NCI-H345 treated with DMSO at 0.1 percent for 48 hours (cell line): ENCODE data around the gene TMEM125.

Experiments used
- DNase-seq: peaks from one replicate; lab custom pipeline; 2025; ENCODE audit not compliant: unreplicated experiment; lab: John Stamatoyannopoulos, UW

TMEM125 gene

DNA sequence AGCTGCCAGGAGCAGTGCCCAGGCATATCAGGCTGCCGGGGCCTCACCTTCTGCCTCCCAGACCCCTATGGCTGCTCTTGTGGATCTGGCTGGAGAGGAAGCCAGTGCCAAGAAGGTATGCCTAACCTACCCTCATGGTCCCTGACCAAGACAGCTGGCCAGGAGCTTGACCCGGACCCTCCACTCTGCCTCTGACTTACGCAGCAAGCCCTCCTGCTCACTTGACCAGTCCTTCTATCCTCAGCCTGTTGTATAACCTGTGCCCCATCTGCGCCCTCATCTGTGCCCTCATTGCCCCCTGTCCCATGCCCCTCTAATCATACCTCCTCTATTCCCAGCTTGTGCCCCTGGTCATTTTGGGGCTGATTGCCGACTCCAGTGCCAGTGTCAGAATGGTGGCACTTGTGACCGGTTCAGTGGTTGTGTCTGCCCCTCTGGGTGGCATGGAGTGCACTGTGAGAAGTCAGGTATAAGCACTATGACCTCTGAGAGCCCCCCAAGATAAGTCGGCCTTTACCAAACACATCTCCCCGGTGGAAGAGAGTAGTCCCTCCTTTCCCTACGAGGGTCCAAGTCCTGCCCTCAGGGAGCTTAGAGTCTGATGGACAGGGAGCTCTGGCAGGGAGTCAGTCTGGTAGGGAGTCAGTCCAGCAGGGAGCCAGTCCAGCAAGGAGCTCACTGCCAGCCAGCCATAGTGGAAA lies 37.8 kb downstream of the TMEM125 start:
- no peak for DNase-seq

DNA sequence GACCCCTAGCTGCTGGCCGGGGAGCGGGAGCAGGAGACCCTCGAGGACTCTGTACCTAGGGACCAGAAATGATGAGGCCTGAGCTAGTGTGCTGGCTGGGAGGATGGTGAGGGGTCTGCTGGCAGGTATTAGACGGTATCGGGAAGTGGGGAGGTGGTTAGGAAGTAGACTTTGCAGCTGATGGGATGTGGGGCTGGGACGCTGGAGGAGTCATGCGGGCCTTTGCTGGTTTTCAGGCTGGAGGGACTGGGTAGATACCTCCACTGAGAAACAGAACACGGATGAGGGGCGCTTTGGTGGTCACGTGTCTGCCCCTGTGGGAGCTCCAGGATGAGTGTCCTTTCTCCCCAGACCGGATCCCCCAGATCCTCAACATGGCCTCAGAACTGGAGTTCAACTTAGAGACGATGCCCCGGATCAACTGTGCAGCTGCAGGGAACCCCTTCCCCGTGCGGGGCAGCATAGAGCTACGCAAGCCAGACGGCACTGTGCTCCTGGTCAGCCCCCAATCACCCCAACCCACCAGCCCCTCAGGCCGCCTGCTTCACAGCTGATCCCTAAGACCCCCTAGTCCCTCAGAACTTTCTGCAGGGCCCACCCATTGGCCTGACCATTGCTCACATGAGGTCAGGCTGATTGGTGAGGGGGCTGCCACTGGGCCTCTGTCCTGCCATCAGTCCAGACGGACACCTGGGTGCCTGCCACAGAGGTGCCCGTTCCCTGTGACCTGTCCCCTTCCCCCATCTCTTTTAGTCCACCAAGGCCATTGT lies 39.0 kb downstream of the TMEM125 start:
- DNase-seq = no peak

DNA sequence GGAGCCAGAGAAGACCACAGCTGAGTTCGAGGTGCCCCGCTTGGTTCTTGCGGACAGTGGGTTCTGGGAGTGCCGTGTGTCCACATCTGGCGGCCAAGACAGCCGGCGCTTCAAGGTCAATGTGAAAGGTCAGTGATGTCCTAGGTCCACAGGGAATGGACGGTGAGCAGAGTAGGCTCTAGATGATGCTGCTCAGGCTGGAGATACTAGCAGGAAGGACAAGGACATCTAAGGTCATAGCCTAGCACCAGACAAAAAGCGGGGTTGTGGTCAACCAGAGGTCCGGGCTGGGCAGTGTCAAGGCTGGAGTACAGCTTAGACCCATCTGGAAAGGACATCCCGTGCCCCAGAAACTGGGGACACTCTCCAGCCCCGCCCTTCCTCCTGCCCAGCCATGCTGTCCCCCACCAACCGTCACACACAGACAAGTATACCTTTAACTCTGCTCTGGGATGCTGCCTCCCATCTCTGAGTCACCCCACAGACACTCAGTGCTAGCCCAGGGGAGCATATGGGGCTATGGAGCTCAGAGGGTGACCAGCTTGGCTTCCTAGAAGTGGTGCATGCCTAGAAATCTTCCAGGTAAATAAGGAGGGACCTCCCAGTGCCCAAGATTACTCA lies 39.7 kb downstream of the TMEM125 start:
- DNase-seq = no peak

DNA sequence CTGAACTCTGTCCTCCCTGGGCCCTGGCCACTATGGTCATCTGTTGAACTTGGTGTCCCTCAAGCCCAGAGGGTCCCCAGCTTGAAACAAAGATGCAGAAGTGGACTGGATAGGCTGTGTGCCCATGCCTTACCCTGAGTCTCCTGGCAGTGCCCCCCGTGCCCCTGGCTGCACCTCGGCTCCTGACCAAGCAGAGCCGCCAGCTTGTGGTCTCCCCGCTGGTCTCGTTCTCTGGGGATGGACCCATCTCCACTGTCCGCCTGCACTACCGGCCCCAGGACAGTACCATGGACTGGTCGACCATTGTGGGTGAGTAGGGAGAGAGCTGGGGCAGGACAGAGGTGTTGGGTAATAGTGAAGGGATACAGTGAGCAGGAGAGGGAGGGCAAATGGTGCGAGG lies 41.7 kb downstream of the TMEM125 start:
- DNase-seq = no peak

DNA sequence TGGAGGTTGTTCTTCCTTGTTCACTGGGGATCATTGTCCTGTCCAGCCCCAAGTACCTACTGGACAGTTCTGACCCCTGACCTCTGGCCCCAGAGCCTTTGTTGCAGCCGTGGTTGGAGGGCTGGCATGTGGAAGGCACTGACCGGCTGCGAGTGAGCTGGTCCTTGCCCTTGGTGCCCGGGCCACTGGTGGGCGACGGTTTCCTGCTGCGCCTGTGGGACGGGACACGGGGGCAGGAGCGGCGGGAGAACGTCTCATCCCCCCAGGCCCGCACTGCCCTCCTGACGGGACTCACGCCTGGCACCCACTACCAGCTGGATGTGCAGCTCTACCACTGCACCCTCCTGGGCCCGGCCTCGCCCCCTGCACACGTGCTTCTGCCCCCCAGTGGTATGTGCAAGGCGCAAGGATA lies 42.4 kb downstream of the TMEM125 start:
- no peak for DNase-seq

DNA sequence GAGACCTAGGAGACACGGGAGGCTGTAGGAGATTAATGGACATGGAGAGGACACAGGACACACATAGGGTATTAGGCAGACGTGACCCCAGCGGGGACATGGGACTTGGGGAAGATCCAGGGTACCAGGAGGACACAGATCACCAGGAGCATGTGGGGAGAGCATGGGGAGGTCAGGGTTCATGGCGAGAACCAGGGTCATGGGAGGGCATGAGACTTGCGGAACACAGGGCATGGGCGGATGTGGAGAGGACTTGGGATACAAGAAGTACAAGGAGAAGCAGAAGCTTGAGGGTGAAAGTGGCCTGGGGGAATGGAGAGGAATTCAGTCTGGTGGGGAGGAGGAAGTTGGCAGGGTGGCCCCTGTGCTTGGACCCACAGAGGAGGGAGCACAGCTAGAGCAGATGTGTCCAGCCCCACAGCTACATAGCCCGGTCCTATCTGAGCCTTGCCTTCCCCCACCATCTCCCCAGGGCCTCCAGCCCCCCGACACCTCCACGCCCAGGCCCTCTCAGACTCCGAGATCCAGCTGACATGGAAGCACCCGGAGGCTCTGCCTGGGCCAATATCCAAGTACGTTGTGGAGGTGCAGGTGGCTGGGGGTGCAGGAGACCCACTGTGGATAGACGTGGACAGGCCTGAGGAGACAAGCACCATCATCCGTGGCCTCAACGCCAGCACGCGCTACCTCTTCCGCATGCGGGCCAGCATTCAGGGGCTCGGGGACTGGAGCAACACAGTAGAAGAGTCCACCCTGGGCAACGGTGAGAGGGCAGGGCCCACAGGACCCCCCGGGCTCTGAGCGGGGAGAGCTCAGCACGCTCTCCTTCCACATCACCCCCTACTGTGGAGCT lies 43.1 kb downstream of the TMEM125 start:
- no peak for DNase-seq

DNA sequence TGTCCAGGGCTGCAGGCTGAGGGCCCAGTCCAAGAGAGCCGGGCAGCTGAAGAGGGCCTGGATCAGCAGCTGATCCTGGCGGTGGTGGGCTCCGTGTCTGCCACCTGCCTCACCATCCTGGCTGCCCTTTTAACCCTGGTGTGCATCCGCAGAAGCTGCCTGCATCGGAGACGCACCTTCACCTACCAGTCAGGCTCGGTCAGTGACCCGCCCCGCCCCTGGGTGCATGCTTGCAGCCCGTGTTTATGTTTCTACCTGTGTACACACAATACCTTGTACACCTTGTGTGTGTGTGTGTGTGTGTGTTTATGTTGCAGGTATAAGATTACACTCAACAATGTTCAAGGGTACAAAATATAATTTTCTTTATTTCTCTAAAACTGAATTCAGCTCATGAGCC lies 44.0 kb downstream of the TMEM125 start:
- no peak for DNase-seq

DNA sequence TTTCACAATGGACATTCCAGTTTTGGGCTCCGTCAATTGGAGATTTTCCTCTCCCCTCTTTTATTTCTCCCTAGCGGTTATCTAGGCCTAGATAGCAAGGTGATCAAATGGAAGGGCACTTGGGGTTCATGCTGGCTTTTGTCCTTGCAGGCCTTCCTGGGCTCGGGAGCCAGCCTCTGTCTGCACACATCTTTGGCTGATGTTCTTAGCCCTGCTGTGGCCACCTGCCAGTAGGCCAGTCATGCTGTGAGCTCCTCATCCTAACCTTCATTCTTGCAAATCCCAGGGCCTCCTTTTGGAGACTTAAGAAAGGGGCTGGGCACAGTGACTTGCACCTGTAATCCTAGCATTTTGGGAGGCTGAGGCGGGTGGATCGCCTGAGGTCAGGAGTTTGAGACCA lies 44.5 kb downstream of the TMEM125 start:
- no peak for DNase-seq

DNA sequence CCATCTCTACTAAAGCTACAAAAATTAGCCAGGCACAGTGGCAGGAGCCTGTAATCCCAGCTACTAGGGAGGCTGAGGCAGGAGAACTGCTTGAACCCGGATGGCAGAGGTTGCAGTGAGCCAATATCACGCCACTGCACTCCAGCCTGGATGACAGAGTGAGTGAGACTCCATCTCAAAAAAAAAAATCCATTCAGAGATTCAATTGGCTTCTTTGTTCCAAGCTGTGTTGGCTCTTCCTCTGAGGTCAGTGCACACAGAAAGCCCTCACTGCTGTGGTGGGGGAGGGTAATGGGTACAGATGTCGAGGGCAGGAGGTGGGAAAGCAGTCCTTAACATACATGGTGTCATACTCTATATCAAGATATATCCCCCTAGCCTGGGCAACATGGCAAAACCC lies 45.7 kb downstream of the TMEM125 start:
- DNase-seq = no peak

DNA sequence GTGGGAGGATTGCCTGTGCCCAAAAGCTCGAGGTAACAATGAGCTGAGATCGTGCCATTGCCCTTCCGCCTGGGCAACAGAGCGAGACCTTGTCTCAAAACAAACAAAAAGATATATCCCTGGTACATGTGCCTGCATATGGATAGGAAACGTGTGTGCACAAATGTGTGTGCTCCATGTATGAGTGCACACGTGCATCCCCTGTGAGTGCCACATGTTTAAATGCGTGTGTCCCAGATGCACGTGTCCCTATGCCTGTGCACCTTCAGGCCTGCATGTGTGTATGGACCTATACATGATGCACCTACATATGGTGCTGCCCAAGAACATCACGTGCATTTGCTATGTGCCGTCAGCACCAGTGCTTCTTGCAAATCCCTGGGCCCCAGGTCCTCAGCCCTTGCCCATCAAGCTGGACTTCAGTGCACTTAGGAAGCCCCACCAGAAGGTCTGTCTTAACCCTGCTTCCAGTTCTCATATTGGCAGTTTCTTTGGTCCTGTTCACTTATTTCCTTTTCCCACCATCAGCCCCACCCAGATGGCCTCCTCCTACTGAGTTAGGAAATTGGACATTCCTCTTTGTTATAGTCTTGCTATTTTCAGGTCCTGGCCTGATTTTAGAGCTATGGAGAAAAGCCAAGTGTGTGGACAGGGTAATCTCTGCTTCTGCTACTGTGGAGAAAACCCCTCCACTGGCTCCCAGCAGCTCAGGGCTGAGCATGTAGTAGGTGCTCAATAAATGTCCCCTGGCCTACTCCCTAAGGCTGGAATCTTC lies 46.4 kb downstream of the TMEM125 start:
- no peak for DNase-seq

DNA sequence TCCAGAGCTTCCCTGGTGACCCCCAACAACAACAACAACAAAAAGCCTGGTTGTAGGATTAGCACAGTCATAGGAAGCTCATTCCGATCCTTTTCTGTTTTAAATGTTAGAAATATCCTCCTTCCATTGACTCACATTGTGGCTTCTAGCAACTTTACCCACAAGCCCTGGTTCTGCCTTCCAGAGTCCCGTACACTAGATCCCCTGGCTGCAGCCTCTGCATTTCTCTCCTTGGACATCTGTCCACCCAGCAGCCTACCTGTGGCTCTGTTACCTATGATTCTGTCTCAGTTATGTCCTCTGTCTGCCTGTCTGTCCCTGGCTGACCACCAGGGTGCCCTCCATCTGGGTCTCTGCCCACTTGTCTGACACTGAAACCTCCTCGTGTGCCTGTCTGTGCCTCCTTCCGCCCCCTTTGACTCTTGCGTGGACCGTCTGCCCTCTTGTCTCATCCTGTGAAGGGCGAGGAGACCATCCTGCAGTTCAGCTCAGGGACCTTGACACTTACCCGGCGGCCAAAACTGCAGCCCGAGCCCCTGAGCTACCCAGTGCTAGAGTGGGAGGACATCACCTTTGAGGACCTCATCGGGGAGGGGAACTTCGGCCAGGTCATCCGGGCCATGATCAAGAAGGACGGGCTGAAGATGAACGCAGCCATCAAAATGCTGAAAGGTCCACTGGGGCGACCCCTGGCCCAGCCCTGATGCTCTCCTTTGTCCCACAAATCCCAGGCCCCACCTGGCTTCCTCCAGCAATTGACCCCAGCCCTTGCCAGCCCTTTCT lies 47.1 kb downstream of the TMEM125 start:
- no peak for DNase-seq

DNA sequence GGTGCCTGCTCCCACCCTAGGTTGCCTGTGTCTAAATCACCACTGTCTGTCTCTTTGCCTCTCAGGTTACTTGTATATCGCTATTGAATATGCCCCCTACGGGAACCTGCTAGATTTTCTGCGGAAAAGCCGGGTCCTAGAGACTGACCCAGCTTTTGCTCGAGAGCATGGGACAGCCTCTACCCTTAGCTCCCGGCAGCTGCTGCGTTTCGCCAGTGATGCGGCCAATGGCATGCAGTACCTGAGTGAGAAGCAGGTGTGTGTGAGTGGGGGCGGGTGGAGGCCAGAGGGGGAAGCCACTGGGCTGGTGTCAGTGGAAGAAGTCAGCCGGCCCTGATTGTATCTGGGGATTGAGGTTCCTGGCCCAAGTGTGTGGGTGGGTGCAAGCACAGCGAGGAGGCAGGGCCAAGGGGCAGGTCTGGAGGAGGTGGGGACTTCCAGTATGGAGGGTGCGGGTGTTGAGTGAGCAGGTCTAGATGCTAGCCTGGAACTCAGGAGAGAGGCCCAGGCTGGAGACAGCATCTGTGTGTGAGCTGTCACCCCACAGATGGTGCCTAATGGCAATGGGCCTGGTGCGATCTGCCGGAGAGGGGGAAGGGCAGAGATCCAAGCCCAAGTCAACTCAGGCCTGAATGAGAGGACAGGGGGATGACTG lies 48.2 kb downstream of the TMEM125 start:
- DNase-seq = no peak

DNA sequence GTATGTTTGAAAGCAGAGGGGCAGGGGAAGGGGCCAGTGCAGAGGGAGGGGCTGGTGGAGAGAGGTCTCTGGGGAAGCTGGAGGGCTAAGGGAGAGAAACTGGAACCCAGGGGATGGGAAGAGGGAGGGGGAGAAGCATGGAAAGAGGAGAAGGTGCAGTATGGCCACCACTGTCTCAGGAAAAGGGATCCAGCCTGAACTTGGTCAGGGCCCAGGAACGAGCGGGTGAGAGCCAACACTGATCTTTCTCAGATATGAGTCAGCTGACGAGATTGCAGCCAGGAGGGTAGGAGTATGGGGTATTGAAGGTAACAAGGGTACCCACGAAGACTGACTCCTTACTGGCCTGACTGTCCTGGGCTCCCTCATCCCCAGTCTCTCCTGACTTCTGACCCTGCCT lies 49.0 kb downstream of the TMEM125 start:
- no peak for DNase-seq

DNA sequence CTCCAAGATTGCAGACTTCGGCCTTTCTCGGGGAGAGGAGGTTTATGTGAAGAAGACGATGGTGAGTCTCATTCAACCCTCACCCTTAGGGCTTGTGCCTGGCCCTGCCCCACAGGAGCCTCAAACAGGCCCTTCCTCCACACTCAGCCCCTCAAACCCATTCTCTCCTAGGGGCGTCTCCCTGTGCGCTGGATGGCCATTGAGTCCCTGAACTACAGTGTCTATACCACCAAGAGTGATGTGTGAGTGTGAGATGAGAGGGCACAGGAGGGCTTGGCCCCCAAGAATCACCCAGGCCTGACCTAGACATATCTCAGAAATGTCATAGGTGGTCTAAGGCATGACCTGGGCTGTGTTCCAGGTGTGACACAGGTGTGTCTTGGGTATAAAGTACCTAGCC lies 49.5 kb downstream of the TMEM125 start:
- DNase-seq = no peak

DNA sequence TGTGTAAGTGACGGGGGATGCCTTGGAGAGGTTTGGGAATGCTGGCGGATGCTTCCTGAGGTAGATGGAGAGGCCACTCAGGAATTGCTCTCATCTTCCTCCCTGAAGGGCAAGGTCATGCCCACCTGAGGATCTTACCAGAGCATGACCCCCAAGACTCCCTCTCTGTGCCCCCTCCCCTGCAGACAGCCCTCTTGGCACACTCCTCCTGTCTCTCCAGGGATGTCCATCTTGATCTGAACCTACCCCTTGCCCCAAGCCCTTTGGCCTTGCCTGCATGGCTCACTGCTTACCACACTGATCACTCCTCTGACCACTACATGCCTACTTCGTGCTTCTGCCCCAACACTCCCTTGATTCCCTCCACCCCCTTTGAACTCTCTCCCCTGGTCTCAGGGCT lies 50.0 kb downstream of the TMEM125 start:
- no peak for DNase-seq

DNA sequence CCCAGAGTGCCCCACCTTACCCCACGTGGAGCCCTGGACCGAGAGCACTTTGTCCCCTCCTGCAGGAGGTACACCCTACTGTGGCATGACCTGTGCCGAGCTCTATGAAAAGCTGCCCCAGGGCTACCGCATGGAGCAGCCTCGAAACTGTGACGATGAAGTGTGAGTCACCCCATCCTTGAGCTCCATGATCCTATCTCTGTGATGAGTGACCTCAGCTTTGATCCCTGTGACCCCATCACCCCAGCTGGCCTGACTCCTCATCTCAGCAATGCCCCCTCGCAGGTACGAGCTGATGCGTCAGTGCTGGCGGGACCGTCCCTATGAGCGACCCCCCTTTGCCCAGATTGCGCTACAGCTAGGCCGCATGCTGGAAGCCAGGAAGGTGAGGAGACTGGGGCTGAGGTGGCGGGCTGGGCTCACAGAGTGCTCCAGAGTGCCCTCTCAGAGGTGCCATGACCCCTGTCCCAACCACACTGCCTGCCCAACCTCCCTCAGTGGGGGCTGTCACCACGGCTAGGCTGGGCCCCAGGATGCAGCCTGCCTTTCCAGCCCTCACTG lies 51.6 kb downstream of the TMEM125 start:
- no peak for DNase-seq

DNA sequence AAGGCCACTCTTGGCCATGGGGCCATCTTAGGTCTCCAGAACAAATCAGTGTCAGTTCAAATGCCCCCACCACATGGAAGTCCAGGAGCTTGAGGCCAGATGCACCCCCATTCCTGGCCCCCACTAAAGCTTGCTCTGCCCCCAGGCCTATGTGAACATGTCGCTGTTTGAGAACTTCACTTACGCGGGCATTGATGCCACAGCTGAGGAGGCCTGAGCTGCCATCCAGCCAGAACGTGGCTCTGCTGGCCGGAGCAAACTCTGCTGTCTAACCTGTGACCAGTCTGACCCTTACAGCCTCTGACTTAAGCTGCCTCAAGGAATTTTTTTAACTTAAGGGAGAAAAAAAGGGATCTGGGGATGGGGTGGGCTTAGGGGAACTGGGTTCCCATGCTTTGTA lies 52.7 kb downstream of the TMEM125 start:
- DNase-seq = no peak
